ENCODE measurements around the gene GRAMD4. TPM values are rescaled to one million over a fixed set of nuclear protein-coding genes. Genes with fewer than 3 reads are reported as not detected.
A peak's percentile ranks its signal among the peaks of the same experiment; 100 is the strongest.

Gene GRAMD4
- total RNA-seq, 1 donor from 2014 or later, result 71.4 TPM

GRCh38 chr22:46678003-46678657 is 57.9 kb downstream of the GRAMD4 start:
- H3K4me3 ChIP-seq, result no peak overlapping the region
- no peak overlapping the region for H3K27ac ChIP-seq
- H3K27me3 ChIP-seq, result no peaks in the 10 kb centered on the region
- TF ChIP-seq CTCF (IDR thresholded peaks at IDR 0.05), result no peak
- peaks cover 33% of the 10 kb centered on the region for H3K36me3 ChIP-seq
- H3K4me1 ChIP-seq, result peaks cover 8% of the 10 kb centered on the region
- H3K9me3 ChIP-seq, result no peaks in the 10 kb centered on the region
- ATAC-seq (no peak), DNase-seq (no peak)
- intact Hi-C loops (cut with DNase I), result no loop called here

GRCh38 chr22:46678785-46679700 is 58.9 kb downstream of the GRAMD4 start:
- ATAC-seq (no peak), DNase-seq (no peak)
- Histone ChIP-seq H3K4me3 (no peak overlapping the region), H3K27me3 (no peaks in the 10 kb centered on the region), H3K36me3 (peaks cover 29% of the 10 kb centered on the region), H3K9me3 (no peaks in the 10 kb centered on the region), H3K27ac (no peak overlapping the region), H3K4me1 (no peaks in the 10 kb centered on the region)
- intact Hi-C loops (cut with DNase I), result no loop called here
- no peak for TF ChIP-seq CTCF (IDR thresholded peaks at IDR 0.05)

- Histone ChIP-seq H3K4me3 (no peak overlapping the region), H3K36me3 (peaks cover 30% of the 10 kb centered on the region), H3K9me3 (no peaks in the 10 kb centered on the region), H3K4me1 (peaks cover 5% of the 10 kb centered on the region), H3K27me3 (no peaks in the 10 kb centered on the region), H3K27ac (no peak overlapping the region)
- no peak for DNase-seq
- TF ChIP-seq CTCF (IDR thresholded peaks at IDR 0.05), result no peak
- no peak for ATAC-seq
- intact Hi-C loops (cut with DNase I), result no loop called here
These were observed 59.6 kb downstream of the GRAMD4 start for GRCh38 chr22:46679706-46680269.

- Histone ChIP-seq H3K36me3 (peaks cover 27% of the 10 kb centered on the region), H3K9me3 (no peaks in the 10 kb centered on the region), H3K4me1 (peaks cover 17% of the 10 kb centered on the region), H3K4me3 (no peak overlapping the region), H3K27me3 (no peaks in the 10 kb centered on the region), H3K27ac (no peak overlapping the region)
- ATAC-seq, result peak; percentile 29
- intact Hi-C loops (cut with DNase I), result no loop called here
- peak; percentile 36 for TF ChIP-seq CTCF (IDR thresholded peaks at IDR 0.05)
- DNase-seq, result no peak
These were observed 60.8 kb downstream of the GRAMD4 start for GRCh38 chr22:46681010-46681409.

- Histone ChIP-seq H3K36me3 (peaks cover 30% of the 10 kb centered on the region), H3K9me3 (no peaks in the 10 kb centered on the region), H3K4me3 (no peak overlapping the region), H3K4me1 (peaks cover 24% of the 10 kb centered on the region), H3K27me3 (no peaks in the 10 kb centered on the region), H3K27ac (no peak overlapping the region)
- ATAC-seq (no peak), DNase-seq (no peak)
- intact Hi-C loops (cut with DNase I), result no loop called here
- no peak for TF ChIP-seq CTCF (IDR thresholded peaks at IDR 0.05)
These were observed 62.0 kb downstream of the GRAMD4 start for GRCh38 chr22:46682011-46682731.

All from upper lobe of right lung (tissue), 1 donor.